ENCODE data around the gene GCKR. TPM values are rescaled to one million over a fixed set of nuclear protein-coding genes. Genes with fewer than 3 reads are reported as not detected.

GCKR gene
- total RNA-seq, 4 donors from 2014 or later: 0.21 to 1.9 (median 0.41) TPM

- Histone ChIP-seq H3K4me3 (no peak overlapping the region), H3K9me3 (no peaks in the 10 kb centered on the region), H3K27ac (no peak overlapping the region), H3K27me3 (no peaks in the 10 kb centered on the region), H3K4me1 (no peaks in the 10 kb centered on the region), H3K36me3 (peaks cover 0 to 41% (median 3%) of the 10 kb centered on the region in 3 donors)
- WGBS, 2 donors: 93 to 95% methylated on average over 6 to 7 of the region's 7 CpGs
- TF ChIP-seq, protein P1, sequence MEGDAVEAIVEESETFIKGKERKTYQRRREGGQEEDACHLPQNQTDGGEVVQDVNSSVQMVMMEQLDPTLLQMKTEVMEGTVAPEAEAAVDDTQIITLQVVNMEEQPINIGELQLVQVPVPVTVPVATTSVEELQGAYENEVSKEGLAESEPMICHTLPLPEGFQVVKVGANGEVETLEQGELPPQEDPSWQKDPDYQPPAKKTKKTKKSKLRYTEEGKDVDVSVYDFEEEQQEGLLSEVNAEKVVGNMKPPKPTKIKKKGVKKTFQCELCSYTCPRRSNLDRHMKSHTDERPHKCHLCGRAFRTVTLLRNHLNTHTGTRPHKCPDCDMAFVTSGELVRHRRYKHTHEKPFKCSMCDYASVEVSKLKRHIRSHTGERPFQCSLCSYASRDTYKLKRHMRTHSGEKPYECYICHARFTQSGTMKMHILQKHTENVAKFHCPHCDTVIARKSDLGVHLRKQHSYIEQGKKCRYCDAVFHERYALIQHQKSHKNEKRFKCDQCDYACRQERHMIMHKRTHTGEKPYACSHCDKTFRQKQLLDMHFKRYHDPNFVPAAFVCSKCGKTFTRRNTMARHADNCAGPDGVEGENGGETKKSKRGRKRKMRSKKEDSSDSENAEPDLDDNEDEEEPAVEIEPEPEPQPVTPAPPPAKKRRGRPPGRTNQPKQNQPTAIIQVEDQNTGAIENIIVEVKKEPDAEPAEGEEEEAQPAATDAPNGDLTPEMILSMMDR (IDR thresholded peaks at IDR 0.05): no peak
- TF ChIP-seq POLR2A (IDR thresholded peaks at IDR 0.05): no peak
- intact Hi-C loops (cut with DNase I): no loop called here
- DNase-seq: no peak
Observed at GRCh38 chr2:27464443-27464842, 32.2 kb upstream of the GCKR start.

DNA sequence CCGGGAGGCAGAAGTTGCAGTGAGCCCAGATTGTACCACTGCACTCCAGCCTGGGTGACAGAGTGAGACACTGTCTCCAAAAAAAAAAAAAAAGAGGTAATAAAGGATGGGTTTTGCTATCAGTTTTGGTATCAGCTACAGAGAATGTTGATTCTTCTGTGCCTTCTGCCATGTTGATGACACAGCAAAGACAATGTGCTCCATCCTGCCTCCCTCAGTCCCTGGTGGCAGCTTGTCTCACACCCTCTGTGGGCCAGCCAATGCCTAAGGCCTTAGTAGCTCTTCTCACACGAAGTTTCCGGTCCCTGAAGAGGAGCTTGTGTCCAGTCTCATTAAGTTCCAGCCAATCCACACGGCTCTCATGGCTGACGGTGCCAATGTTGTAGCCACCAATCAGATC lies 24.7 kb upstream of the GCKR start:
- 82% methylated on average over 3 to 5 of the region's 5 CpGs for WGBS, 2 donors
- intact Hi-C loops (cut with DNase I): no loop called here
- Histone ChIP-seq H3K27ac (no peak overlapping the region), H3K27me3 (no peaks in the 10 kb centered on the region), H3K4me3 (no peak overlapping the region), H3K36me3 (peaks cover 4 to 65% (median 4%) of the 10 kb centered on the region in 3 donors), H3K9me3 (no peaks in the 10 kb centered on the region), H3K4me1 (no peaks in the 10 kb centered on the region)
- TF ChIP-seq, protein P1 (IDR thresholded peaks at IDR 0.05): no peak
- TF ChIP-seq POLR2A (IDR thresholded peaks at IDR 0.05): no peak
- no peak for DNase-seq

DNA sequence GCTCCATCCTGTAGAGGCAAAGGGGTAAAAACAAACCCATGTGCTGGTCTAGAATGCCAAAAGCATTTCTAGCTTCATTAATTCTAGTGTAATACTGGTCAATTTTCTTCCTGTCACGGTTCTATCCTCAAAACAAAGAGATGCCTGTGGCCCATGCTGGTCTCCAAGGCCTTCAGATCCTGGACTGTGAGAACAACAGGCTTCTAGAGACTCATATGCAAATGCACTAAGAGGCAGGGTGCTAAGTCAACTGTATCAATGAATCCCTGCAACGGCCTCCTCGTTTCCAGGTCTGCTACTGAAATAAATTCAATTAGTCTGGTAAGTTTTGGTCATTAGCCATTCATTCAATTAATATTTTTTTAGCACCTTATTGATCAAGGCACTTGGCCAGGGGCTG lies 11.1 kb upstream of the GCKR start:
- no peaks in the 10 kb centered on the region for H3K9me3 ChIP-seq
- H3K36me3 ChIP-seq: peaks cover 0 to 54% (median 12%) of the 10 kb centered on the region in 3 donors
- H3K4me1 ChIP-seq: peaks cover 5 to 45% (median 7%) of the 10 kb centered on the region in 3 donors
- intact Hi-C loops (cut with DNase I): no loop called here
- H3K4me3 ChIP-seq: no peak overlapping the region
- WGBS, 2 donors: 51 to 78% methylated on average over 3 of the region's 3 CpGs
- no peak overlapping the region for H3K27ac ChIP-seq
- H3K27me3 ChIP-seq: no peaks in the 10 kb centered on the region
- DNase-seq: no peak
- TF ChIP-seq POLR2A (IDR thresholded peaks at IDR 0.05): no peak
- TF ChIP-seq, protein P1 (IDR thresholded peaks at IDR 0.05): no peak

GRCh38 chr2:27489118-27489497 lies 7.5 kb upstream of the GCKR start:
- peaks cover 0 to 5% (median 0%) of the 10 kb centered on the region in 4 donors for H3K27me3 ChIP-seq
- H3K27ac ChIP-seq: peak overlapping the region; percentile 52 to 87 (median 80)
- H3K4me1 ChIP-seq: peaks cover 5 to 49% (median 7%) of the 10 kb centered on the region in 3 donors
- H3K9me3 ChIP-seq: no peaks in the 10 kb centered on the region
- H3K36me3 ChIP-seq: peaks cover 0 to 19% (median 6%) of the 10 kb centered on the region in 3 donors
- 2 to 3% methylated on average over 8 to 11 of the region's 11 CpGs for WGBS, 2 donors
- no peak for DNase-seq
- TF ChIP-seq, protein P1 (IDR thresholded peaks at IDR 0.05): peak in 1 of 6 experiments; percentile 10
- no peak for TF ChIP-seq POLR2A (IDR thresholded peaks at IDR 0.05)
- intact Hi-C loops (cut with DNase I): no loop called here
- peak overlapping the region; percentile 37 to 76 (median 56) for H3K4me3 ChIP-seq

GRCh38 chr2:27489498-27490397 lies 6.9 kb upstream of the GCKR start, which contains the start of gene IFT172:
Gene IFT172 (minus strand): TSS chr2:27489743. CDS start chr2:27489653, 90 bp downstream.
- peaks cover 0 to 12% (median 0%) of the 10 kb centered on the region in 3 donors for H3K36me3 ChIP-seq
- intact Hi-C loops (cut with DNase I): no loop called here
- WGBS, 2 donors: 11 to 13% methylated on average over 24 to 33 of the region's 43 CpGs
- peak within 1 kb of the TSS; percentile 72 to 87 (median 80) for H3K27ac ChIP-seq
- no peaks in the 10 kb centered on the region for H3K9me3 ChIP-seq
- H3K4me1 ChIP-seq: peaks cover 5 to 55% (median 7%) of the 10 kb centered on the region in 3 donors
- peaks cover 0 to 11% (median 0%) of the 10 kb centered on the region in 4 donors for H3K27me3 ChIP-seq
- TF ChIP-seq, protein P1 (IDR thresholded peaks at IDR 0.05): no peak
- TF ChIP-seq POLR2A (IDR thresholded peaks at IDR 0.05): peak in 1 of 4 donors; percentile 65
- H3K4me3 ChIP-seq: peak within 1 kb of the TSS; percentile 37 to 76 (median 56)
- peak; percentile 96 for DNase-seq
